WERI-Rb-1 (cell line): ENCODE measurements around the gene CCDC134.

ENCODE experiments used
- DNase-seq: peaks from one replicate; pipeline ENCODE4 v3.0.0-alpha.2; 2020
- H3K27ac ChIP-seq: fragments of 250-450 bp; sonication (Bioruptor Pico); 2 replicates; pipeline ENCODE4 v1.5.1; 2020; ENCODE audit warnings: mild to moderate bottlenecking, moderate library complexity
- H3K27me3 ChIP-seq: fragments of 250-450 bp; sonication (Bioruptor Pico); 2 replicates; pipeline ENCODE4 v1.5.1; 2021; ENCODE audit warnings: mild to moderate bottlenecking, low read depth, moderate library complexity; ENCODE audit not compliant: insufficient read depth, severe bottlenecking
- H3K36me3 ChIP-seq: fragments of 250-450 bp; sonication (Bioruptor Pico); 2 replicates; pipeline ENCODE4 v1.5.1; 2020; ENCODE audit warnings: mild to moderate bottlenecking, moderate library complexity
- H3K4me3 ChIP-seq: 2 replicates; pipeline ENCODE4 v1.5.1; 2011; ENCODE audit warnings: low read depth, mild to moderate bottlenecking, control low read depth, low read length
- H3K9me3 ChIP-seq: fragments of 250-450 bp; sonication (Bioruptor Pico); 2 replicates; pipeline ENCODE4 v1.5.1; 2021; ENCODE audit warnings: mild to moderate bottlenecking, moderate library complexity; ENCODE audit not compliant: severe bottlenecking
- CTCF ChIP-seq: IDR thresholded peaks from 2 replicates; pipeline ENCODE4 v1.5.1; 2011; ENCODE audit warnings: low read depth, mild to moderate bottlenecking, control low read depth, inconsistent platforms, low read length

Gene CCDC134

GRCh38 chr22:41815716-41816115 is 15.2 kb downstream of the CCDC134 start:
- Histone ChIP-seq H3K9me3 (no peaks in the 10 kb centered on the region), H3K36me3 (peaks cover 49% of the 10 kb centered on the region), H3K27me3 (no peaks in the 10 kb centered on the region), H3K27ac (peak overlapping the region; percentile 55), H3K4me3 (no peak overlapping the region)
- no peak for TF ChIP-seq CTCF
- no peak for DNase-seq

DNA sequence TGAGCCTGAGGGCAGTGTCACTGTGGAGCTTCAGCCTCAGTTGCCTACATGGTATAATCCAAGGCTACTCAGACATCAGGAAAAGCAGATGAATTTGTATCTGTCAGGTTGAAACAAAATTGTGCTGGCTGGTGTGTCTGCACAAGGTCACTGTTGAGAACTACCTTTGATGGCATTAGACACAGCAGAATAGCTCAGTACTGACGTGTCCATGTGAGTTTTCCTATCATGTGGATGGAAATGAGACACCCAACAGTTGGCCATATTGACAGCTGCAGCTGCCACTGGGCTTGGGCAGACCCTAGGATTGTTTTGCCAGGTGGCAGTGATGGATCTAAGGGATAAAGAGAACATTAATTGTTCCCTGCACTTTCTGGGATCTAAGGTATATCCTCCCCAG is 15.8 kb downstream of the CCDC134 start:
- Histone ChIP-seq H3K9me3 (no peaks in the 10 kb centered on the region), H3K27me3 (no peaks in the 10 kb centered on the region), H3K27ac (peak overlapping the region; percentile 55), H3K36me3 (peaks cover 44% of the 10 kb centered on the region), H3K4me3 (no peak overlapping the region)
- TF ChIP-seq CTCF, result no peak
- DNase-seq, result peak; percentile 86

DNA sequence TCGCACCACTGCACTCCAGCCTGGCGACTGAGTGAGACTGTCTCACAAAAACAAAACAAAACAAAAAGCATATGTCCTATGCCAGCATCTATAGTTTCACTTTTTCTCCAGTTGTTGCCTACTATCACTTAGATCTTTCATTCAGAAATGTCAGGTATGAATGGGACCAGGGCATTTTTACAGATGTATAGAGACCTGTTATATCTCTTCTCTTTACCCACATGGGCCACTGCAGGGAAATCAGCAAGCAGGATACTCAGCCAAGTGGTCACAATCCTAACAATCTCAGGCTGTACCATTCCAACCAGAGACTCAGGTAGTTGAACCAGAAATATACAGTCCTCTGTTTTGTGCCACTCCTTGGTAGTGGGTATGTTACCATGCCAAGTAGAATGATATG is 16.4 kb downstream of the CCDC134 start:
- Histone ChIP-seq H3K9me3 (no peaks in the 10 kb centered on the region), H3K36me3 (peaks cover 38% of the 10 kb centered on the region), H3K4me3 (no peak overlapping the region), H3K27me3 (no peaks in the 10 kb centered on the region), H3K27ac (peak overlapping the region; percentile 11; the same call in 1 of the 2 replicates)
- TF ChIP-seq CTCF, result no peak
- no peak for DNase-seq

- H3K9me3 ChIP-seq, result no peaks in the 10 kb centered on the region
- H3K36me3 ChIP-seq, result peaks cover 33% of the 10 kb centered on the region
- no peak overlapping the region for H3K4me3 ChIP-seq
- DNase-seq, result no peak
- no peak overlapping the region for H3K27ac ChIP-seq
- H3K27me3 ChIP-seq, result no peaks in the 10 kb centered on the region
- TF ChIP-seq CTCF, result no peak
These were observed 17.5 kb downstream of the CCDC134 start for GRCh38 chr22:41818011-41818410.

- Histone ChIP-seq H3K27me3 (no peaks in the 10 kb centered on the region), H3K4me3 (no peak overlapping the region), H3K27ac (no peak overlapping the region), H3K9me3 (no peaks in the 10 kb centered on the region), H3K36me3 (peaks cover 32% of the 10 kb centered on the region)
- no peak for DNase-seq
- TF ChIP-seq CTCF, result no peak
These were observed 18.1 kb downstream of the CCDC134 start for GRCh38 chr22:41818596-41818995.

DNA sequence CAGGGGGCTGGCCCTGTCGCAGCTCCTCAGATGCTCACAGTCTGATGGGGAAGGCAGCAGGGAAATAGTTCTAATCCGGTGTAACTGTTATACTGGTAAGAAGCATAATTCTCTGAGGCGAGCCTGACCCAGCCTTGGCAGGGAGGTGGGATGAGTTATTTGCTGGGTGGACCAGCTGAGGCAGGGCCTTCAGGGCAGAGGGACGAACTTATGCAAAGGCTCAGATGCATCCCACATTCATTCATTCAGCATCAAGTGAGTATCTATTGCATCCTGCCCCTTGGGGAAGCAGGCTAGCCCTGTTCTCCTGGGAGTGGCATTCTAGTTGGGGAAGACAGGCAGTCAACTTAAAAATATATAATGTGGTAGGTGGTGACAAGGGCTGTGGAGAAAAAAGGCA is 18.8 kb downstream of the CCDC134 start:
- Histone ChIP-seq H3K27me3 (no peaks in the 10 kb centered on the region), H3K4me3 (no peak overlapping the region), H3K9me3 (no peaks in the 10 kb centered on the region), H3K27ac (no peak overlapping the region), H3K36me3 (peaks cover 33% of the 10 kb centered on the region)
- no peak for DNase-seq
- no peak for TF ChIP-seq CTCF
